GM12864 (cell line): ENCODE results near the gene NUP93.

Experiments
- DNase-seq: peaks from one replicate; pipeline ENCODE4 v3.0.0-alpha.2; 2011; ENCODE audit warnings: low read depth
- H3K4me3 ChIP-seq: 2 replicates; pipeline ENCODE4 v1.5.1; 2011; ENCODE audit warnings: mild to moderate bottlenecking, low read depth, low read length, control low read depth
- TF ChIP-seq, protein P1 (sequence below): IDR thresholded peaks from 2 replicates; pipeline ENCODE4 v1.5.1; 2011; ENCODE audit warnings: low read depth, mild to moderate bottlenecking, moderate library complexity, low read length, control low read depth, inconsistent platforms; ENCODE audit errors: missing control alignments

The NUP93 gene

DNA sequence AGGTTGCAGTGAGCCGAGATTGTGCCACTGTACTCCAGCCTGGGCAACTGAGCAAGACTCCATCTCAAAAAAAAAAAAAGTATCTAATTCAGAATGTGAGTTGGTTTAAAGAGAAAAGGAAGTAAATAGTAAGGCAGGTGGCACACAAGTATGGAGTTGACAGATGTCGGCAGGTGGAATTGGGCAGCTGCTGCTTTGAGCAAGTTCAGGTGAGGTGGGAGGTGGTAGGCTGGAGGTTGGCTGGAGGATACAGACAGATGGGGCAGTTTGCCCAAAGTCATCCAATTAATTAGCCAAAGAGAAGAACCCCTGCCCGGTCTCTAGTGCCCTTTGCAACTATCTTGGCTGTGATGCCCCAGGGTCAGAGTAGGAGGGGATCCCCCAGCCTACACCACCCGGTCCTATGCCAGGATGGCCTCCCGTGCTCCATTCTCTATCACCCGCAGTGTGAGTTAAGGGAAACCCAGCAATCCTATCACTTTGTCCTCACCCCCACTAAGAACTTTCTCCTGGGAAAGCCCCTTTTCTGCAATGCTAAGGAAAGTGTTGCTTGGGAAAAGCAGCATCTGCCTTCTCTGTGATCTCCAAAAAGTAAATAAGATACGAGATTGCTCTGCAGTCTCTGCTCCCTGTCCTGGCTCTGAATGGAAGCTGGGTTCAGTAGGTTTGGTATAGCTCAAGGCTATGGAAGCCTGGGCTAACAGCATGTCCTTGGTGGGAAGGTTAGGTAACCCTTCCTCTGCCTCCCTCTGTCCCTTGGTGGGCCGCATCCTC lies 167.3 kb downstream of the NUP93 start:
- TF ChIP-seq, protein P1, sequence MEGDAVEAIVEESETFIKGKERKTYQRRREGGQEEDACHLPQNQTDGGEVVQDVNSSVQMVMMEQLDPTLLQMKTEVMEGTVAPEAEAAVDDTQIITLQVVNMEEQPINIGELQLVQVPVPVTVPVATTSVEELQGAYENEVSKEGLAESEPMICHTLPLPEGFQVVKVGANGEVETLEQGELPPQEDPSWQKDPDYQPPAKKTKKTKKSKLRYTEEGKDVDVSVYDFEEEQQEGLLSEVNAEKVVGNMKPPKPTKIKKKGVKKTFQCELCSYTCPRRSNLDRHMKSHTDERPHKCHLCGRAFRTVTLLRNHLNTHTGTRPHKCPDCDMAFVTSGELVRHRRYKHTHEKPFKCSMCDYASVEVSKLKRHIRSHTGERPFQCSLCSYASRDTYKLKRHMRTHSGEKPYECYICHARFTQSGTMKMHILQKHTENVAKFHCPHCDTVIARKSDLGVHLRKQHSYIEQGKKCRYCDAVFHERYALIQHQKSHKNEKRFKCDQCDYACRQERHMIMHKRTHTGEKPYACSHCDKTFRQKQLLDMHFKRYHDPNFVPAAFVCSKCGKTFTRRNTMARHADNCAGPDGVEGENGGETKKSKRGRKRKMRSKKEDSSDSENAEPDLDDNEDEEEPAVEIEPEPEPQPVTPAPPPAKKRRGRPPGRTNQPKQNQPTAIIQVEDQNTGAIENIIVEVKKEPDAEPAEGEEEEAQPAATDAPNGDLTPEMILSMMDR, result no peak
- no peak for DNase-seq
- H3K4me3 ChIP-seq, result no peak overlapping the region

DNA sequence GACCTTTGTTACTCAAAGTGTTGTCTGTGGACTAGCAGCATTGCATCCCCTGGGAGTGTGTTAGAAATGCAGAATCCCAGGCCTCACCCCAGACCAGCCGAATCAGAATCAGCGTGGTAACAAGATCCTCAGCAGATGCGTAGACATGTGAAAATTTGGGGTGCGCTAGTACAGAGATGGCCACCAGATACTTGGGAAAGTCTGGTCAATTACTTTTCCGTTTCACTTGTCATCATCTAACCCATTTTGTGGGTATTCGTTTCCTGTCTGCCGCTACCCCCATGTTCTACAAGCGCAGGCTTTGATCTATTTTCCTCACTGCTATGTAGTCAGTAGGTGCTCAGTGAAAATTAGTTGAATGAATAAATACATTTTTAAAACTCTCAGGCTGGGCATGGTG lies 168.9 kb downstream of the NUP93 start:
- H3K4me3 ChIP-seq, result no peak overlapping the region
- TF ChIP-seq, protein P1, result no peak
- DNase-seq, result no peak
